Limb (tissue), 2 donors: ENCODE results near the gene AP1G1.

Experiments
- DNase-seq, 2 donors: peaks; one replicate each; pipeline ENCODE4 v3.0.0-alpha.2; 2016; ENCODE audit errors: extremely low spot score in 2 of 2

AP1G1 gene

DNA sequence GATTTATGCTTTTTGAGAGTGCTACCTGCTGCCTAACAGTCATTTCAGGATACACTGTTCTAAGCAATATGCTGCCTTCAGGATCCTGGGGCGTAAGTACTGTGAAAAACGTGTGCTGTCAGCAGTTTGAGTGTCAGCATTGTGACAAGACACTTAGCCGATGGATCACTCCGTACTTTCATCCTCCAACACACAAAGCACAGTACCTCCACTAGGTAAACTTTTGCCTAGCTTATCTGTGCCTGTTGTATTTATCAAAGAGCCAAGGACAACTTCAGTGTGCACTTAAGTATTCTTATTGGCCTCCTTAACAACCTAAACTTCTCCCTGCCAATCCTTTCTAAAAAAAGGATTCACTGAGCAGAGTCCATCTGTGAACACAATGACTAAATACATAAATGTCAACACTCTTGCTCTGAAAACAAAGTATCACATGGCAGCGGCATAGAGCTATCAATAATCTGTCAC is 50.3 kb downstream of the AP1G1 start:
- DNase-seq = no peak

GRCh38 chr16:71754652-71755051 is 54.0 kb downstream of the AP1G1 start:
- DNase-seq = no peak

- no peak for DNase-seq
Measured at GRCh38 chr16:71754108-71754507, 54.5 kb downstream of the AP1G1 start.

GRCh38 chr16:71748226-71748625 is 60.4 kb downstream of the AP1G1 start:
- no peak for DNase-seq

DNA sequence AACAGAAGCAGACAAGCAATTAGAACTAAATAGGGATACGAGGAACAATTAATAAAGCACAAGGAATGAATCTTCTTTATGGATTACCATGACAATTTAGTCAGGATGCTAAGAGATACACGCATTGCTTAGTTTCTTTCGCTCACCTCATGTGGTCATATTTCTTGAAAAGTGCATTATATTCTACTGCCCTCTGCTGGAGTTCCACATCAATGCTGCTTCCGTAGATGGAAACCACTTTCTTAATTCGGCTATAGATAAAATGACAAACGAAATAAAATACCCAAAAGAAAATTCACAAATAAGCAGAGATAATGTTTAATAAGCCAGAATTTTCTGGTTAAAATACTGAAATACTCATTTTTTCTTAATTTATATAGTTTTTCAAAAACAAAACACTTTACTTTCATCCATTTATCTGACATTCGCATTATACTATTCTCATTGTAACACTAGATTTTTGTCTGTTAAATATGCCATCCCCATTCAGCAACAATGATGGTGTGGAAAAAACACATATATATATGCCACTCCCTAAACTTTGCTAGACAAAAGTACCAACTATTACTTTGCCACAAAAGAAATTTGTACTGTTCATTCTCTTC is 62.1 kb downstream of the AP1G1 start:
- peak in 1 of 2 donors; percentile 14 for DNase-seq

DNA sequence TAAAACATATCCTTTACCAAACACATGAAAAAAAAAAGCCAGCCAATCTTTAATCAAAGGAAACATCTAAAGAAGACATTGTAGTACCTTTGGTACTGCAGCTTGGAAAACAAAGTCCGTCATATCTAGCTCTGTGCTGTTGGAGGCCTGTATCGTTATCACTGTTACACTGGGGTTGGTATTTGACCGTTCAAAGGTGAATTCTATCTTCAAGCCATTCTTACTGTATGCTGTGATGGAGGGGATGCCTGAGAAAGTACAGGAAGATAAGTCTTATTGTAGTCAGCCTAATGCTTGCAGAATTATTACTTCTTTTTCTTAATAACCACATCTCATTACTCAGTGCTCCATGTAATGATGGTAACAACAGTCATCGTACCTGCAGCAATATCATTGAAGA is 69.8 kb downstream of the AP1G1 start:
- no peak for DNase-seq

GRCh38 chr16:71737501-71737900 is 71.1 kb downstream of the AP1G1 start:
- DNase-seq = no peak

- DNase-seq = no peak
Measured at GRCh38 chr16:71734511-71734910, 74.1 kb downstream of the AP1G1 start.

DNA sequence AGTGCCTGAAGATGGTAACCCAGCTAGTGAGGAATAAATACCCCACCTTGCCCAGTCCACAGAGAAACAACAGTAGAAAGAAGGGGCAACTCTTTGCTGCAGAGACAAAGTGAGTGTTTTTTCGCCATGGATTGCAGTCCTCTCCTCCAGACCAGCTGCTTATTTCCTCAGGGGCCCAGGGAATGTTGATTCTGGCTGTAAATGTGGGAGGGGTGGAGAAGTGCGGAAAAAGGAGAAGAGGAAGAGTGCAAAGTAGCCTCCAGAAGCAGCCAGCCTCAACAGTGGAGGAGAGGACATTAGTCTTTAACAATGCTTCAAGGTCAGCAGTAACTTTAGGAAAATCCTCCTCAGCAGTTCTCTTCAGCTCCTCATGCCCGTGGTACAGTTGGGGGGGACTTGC is 76.0 kb downstream of the AP1G1 start:
- DNase-seq = no peak

GRCh38 chr16:71727551-71728324 is 80.9 kb downstream of the AP1G1 start:
- no peak for DNase-seq

DNA sequence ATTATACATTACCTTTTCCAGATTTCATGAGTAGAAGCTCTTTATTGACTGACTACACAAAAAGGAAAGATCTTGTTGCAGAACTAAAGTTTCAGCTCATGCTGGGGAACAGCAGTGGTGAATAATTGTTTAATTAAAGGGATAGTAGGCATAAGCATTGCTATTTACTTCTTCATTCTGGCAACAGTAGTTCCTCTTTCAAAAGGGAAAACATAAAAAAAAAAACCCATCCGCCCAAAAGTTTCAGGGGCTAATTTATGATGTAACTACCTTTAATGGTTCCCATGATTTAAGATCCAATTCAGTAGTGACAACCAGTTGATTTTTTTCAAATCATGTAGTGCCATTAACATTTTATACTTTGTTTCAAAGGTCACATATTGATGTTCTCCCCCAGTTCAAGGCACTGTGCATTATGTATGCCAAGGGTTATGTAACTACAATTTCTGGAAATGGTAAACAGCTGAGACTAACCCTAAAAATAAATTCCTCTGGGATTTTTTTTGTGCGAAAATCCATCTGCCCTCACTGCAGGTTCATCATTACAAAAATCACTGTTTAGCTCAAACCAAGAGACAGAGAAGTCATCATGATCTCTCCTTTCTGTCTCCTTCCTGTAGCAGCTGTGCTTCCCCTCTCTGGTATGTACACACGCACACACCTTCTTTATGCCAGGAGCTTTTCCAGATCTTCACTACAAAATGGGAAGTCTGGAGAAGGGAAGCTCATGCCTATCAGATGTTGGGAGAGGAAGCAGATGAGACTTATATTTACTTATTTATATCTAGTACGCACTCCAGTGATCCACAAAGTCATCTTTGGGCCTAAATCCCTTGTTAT is 81.9 kb downstream of the AP1G1 start:
- no peak for DNase-seq

DNA sequence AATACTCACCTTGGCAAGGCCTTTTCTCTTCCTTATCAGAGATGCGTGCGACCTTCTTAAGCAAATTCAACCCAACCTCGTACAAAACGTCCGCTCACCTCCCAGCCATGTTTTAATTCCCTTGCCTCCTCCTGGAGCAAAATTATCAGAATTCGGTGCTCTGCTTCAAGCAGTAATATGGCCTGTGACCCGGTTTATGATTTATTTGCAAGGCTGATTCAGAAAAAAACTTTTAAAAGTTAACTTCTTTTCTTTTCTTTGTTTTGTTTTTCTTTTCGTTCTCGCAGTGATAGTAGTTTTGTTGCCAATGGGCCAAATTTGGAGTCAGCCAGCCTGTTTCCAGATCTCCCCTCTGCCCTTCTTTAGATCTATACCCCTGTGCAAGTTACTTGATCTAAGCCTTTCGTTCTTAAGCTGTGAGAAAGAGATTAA is 84.3 kb downstream of the AP1G1 start, which contains the start of gene PHLPP2:
Gene PHLPP2 (minus strand): TSS at position 382 of the 432 bp plus-strand sequence. CDS start 9,906 bp downstream, outside the sequence.
- no peak for DNase-seq

GRCh38 chr16:71723537-71724319 is 84.9 kb downstream of the AP1G1 start:
- DNase-seq = peak; percentile 66 to 89

GRCh38 chr16:71722801-71723536 is 85.7 kb downstream of the AP1G1 start:
- DNase-seq = peak; percentile 52 to 80

DNA sequence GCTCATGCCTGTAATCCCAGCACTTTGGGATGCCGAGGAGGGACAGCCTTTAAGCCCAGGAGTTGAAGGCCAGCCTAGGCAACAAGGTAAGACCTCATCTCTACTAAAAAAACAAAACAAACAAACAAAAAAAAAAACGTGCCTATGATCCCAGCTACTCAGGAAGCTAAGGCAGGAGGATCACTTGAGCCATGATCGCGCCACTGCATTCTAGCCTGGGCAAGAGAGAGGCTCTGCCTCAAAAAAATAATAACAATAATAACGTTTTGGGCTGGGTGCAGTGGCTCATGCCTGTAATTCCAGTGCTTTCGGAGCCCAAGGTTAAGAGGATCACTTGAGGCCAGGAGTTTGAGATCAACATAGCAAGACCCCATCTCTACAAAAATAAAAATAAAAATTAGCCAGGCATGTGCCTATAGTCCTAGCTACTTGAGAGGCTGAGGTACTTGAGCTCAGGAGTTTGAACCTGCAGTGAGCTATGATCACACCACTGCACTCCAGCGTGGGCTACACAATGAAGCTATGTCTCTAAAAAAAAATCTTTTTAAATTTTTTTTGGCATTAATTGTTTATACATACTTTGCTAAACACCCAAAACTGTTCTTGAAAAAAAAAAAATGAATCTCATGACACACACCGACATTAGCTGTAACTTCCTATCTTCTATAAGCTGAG is 87.4 kb downstream of the AP1G1 start:
- no peak for DNase-seq

- DNase-seq = no peak
Measured at GRCh38 chr16:71712501-71712900, 96.1 kb downstream of the AP1G1 start.

- DNase-seq = no peak
Measured at GRCh38 chr16:71711789-71712188, 96.8 kb downstream of the AP1G1 start.

- no peak for DNase-seq
Measured at GRCh38 chr16:71709229-71709781, 99.3 kb downstream of the AP1G1 start.

DNA sequence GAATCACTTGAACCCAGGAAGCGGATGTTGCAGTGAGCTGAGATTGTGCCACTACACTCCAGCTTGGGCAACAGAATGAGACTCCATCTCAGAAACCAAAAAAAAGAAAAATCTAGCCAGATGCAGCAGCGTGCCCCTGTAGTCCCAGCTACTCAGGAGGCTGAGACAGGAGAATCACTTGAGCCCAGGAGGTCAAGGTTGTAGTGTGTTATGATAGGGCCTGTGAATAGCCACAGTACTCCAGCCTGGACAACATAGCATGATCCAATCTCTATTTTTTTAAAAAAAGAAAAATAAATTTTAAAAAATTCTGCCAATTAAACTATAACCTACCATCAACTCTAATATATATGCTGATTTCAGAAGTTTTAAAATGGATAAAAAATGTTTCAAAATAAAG is 99.9 kb downstream of the AP1G1 start:
- no peak for DNase-seq

GRCh38 chr16:71707199-71707598 is 101.4 kb downstream of the AP1G1 start:
- no peak for DNase-seq
